Measurements from ENCODE around the gene PATL2. TPM values are rescaled to one million over a fixed set of nuclear protein-coding genes. Genes with fewer than 3 reads are reported as not detected.

Gene PATL2
- total RNA-seq, 1 experiment from 2014 or later, result 1.2 TPM

- no peak for DNase-seq (ENCODE audit: low spot score)
- no TSS peak for BruUV-seq (replicated peaks)
Observed at GRCh38 chr15:44667039-44667360, 44.1 kb downstream of the PATL2 start.

GRCh38 chr15:44666210-44667038 is 44.7 kb downstream of the PATL2 start:
- no peak overlapping the region for H3K27ac ChIP-seq (ENCODE audit: low read depth, low read length, poor library complexity, severe bottlenecking)
- peaks cover 9% of the 10 kb centered on the region for H3K4me1 ChIP-seq (ENCODE audit: insufficient read depth, low read length, poor library complexity, severe bottlenecking)
- intact Hi-C loops (cut with micrococcal nuclease; ENCODE audit: unreplicated experiment), result no loop called here
- H3K36me3 ChIP-seq (ENCODE audit: insufficient read depth, low read length, poor library complexity, severe bottlenecking), result no peaks in the 10 kb centered on the region
- CTCF ChIA-PET, result no interaction called here
- no TSS peak for BruUV-seq (replicated peaks)
- H3K4me3 ChIP-seq (ENCODE audit: low read depth, low read length, poor library complexity, severe bottlenecking), result no peak overlapping the region
- DNase-seq (ENCODE audit: low spot score), result no peak
- POLR2A ChIA-PET (ENCODE audit: low non-redundant PET), result no interaction called here
- no peaks in the 10 kb centered on the region for H3K9me3 ChIP-seq (ENCODE audit: low read depth, low read length, poor library complexity, severe bottlenecking)
- H3K27me3 ChIP-seq (replicated peaks; ENCODE audit: insufficient read depth, low read depth, low read length, poor library complexity), result no peaks in the 10 kb centered on the region
- no peak for TF ChIP-seq CTCF (conservative IDR thresholded peaks at IDR 0.05; ENCODE audit: low read depth, low read length)
- TF ChIP-seq EZH2 (IDR thresholded peaks at IDR 0.05; ENCODE audit: borderline replicate concordance, low read depth, low read length, poor library complexity, severe bottlenecking), result no peak

More at GRCh38 chr15:44667039-44667360, 44.1 kb downstream of the PATL2 start:
- Histone ChIP-seq H3K27me3 (replicated peaks; ENCODE audit: insufficient read depth, low read depth, low read length, poor library complexity) (no peaks in the 10 kb centered on the region), H3K4me3 (ENCODE audit: low read depth, low read length, poor library complexity, severe bottlenecking) (no peak overlapping the region), H3K36me3 (ENCODE audit: insufficient read depth, low read length, poor library complexity, severe bottlenecking) (no peaks in the 10 kb centered on the region), H3K9me3 (ENCODE audit: low read depth, low read length, poor library complexity, severe bottlenecking) (no peaks in the 10 kb centered on the region), H3K27ac (ENCODE audit: low read depth, low read length, poor library complexity, severe bottlenecking) (no peak overlapping the region), H3K4me1 (ENCODE audit: insufficient read depth, low read length, poor library complexity, severe bottlenecking) (peaks cover 4% of the 10 kb centered on the region)
- POLR2A ChIA-PET (ENCODE audit: low non-redundant PET), result no interaction called here
- CTCF ChIA-PET, result no interaction called here
- intact Hi-C loops (cut with micrococcal nuclease; ENCODE audit: unreplicated experiment), result no loop called here
- TF ChIP-seq CTCF (conservative IDR thresholded peaks at IDR 0.05; ENCODE audit: low read depth, low read length) (no peak), EZH2 (IDR thresholded peaks at IDR 0.05; ENCODE audit: borderline replicate concordance, low read depth, low read length, poor library complexity, severe bottlenecking) (no peak)

GRCh38 chr15:44663410-44664308 is 47.5 kb downstream of the PATL2 start, which contains the start of gene SPG11:
TSS of gene SPG11 (minus strand) at chr15:44663662. CDS start at chr15:44663647, 15 bp downstream.
- ChIA-PET CTCF (interaction anchor here (0.6 to 1.6 kb wide), 7 partner anchors 47 to 466 kb away, joined by 3 to 17 read pairs (median 4); partner anchors contain the start of genes B2M, DUOX1, DUOXA1 and PATL2), POLR2A (ENCODE audit: low non-redundant PET) (interaction anchor here (0.6 to 1.3 kb wide), 6 partner anchors 15 to 924 kb away, joined by 3 to 9 read pairs (median 5); partner anchors contain the start of gene TRIM69)
- BruUV-seq (replicated peaks), result TSS peak; percentile 80
- intact Hi-C loops (cut with micrococcal nuclease; ENCODE audit: unreplicated experiment), result loop anchor here (1.0 to 5.0 kb wide), 5 partner anchors 49 to 249 kb away; partner anchors contain the start of genes B2M and PATL2
- Histone ChIP-seq H3K9me3 (ENCODE audit: low read depth, low read length, poor library complexity, severe bottlenecking) (no peaks in the 10 kb centered on the region), H3K36me3 (ENCODE audit: insufficient read depth, low read length, poor library complexity, severe bottlenecking) (peaks cover 15% of the 10 kb centered on the region), H3K27ac (ENCODE audit: low read depth, low read length, poor library complexity, severe bottlenecking) (peak within 1 kb of the TSS; percentile 90), H3K4me1 (ENCODE audit: insufficient read depth, low read length, poor library complexity, severe bottlenecking) (peaks cover 11% of the 10 kb centered on the region), H3K27me3 (replicated peaks; ENCODE audit: insufficient read depth, low read depth, low read length, poor library complexity) (no peaks in the 10 kb centered on the region), H3K4me3 (ENCODE audit: low read depth, low read length, poor library complexity, severe bottlenecking) (peak within 1 kb of the TSS; percentile 71)
- TF ChIP-seq EZH2 (IDR thresholded peaks at IDR 0.05; ENCODE audit: borderline replicate concordance, low read depth, low read length, poor library complexity, severe bottlenecking), result no peak
- TF ChIP-seq CTCF (conservative IDR thresholded peaks at IDR 0.05; ENCODE audit: low read depth, low read length), result peak; percentile 91
- DNase-seq (ENCODE audit: low spot score), result peak; percentile 98
